ENCODE data around the gene CIZ1.

The CIZ1 gene

DNA sequence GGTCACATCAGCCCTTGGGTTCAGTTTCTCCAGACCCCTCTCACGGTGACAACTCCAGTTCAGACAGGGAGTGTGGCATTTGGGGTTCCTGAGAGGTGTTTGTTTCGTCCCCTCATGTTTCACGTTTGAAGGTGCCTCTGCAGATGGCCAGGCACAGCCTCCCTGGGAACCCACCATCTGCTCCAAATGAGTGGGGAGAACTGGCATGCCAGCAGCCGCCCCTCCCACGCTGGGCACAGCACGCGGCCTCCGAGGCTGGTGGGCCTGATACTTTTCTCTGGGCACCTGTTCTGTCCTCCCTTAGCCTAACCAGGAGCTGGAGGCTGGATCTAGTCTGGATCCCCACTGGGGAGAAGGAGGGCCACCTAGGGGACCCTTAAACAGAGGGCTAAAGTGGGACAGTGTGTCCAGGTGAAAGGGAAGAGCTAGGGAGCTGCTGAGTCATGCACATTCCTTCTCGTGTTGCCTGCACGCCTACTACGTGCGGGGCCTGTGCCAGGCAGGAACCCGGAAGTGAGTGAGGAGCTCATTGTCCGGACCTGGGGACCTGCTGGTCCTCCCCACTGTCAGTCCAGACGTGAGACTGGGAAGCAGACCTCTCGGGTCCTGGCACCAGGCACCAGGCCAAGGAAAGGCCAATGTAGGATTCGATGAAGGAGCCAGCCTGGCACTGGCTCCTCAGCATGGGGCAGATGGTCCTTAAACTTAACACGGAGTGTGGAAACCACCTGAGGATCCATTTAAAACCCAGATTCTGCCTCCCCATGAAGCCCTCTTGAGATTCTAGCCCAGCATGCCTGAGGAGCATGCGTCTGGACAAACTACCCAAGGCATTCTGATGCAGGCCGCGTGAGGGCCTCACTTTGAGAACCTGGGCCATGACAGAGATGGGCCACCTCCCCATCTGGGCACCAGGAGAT lies 23.5 kb upstream of the CIZ1 start:
- peak; percentile 5 for DNase-seq (ENCODE audit: low spot score)

DNA sequence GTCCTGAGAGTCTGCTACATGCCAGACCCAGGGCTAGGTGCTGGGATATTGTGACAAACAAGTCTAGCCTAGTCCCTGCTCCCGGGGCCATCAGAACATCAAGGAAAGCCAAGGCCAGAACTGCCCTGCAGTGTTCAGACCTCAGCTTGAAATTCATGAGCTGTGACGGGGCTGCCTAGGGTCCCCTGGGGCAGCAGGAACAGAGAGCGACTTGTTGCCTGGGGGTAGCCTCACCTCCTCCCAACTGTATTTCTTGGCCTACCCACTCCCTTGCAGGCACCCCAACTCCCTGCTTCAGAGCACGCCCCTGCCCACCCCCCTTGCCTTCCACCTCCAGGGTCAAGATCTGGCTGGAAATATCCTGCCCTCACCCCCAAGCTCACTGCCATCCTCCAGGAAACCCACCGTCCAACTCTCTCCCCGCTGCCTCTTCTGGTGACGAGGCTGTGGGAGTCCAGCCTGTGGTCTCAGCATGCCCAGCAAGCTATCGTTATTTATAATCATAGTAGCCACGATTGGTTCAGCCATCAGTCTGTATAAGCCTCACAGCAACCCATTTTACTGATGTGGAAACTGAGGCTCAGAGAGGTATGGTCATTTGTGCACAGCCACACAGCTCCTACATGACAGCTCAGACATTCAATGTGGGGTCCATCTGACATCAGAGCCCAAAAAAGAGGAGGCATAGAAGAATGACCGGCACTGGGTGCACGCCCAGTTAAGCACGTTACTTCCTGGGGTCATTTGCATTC lies 22.6 kb upstream of the CIZ1 start:
- DNase-seq (ENCODE audit: low spot score): no peak

DNA sequence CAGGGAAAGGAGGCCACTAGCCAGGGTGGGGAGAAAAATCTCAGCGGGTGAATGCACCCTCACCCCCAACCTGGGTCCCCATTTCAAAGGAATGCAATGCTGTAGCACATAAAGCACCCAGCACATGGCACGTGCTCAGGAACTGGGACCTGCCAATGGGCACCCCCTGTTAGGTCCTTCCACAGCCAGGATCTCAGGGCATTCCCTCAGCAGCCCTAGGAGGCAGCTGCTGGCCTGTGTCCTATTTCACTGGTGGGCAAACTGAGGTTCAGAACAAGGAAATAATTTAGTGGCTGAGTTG lies 20.6 kb upstream of the CIZ1 start:
- no peak for DNase-seq (ENCODE audit: low spot score)

DNA sequence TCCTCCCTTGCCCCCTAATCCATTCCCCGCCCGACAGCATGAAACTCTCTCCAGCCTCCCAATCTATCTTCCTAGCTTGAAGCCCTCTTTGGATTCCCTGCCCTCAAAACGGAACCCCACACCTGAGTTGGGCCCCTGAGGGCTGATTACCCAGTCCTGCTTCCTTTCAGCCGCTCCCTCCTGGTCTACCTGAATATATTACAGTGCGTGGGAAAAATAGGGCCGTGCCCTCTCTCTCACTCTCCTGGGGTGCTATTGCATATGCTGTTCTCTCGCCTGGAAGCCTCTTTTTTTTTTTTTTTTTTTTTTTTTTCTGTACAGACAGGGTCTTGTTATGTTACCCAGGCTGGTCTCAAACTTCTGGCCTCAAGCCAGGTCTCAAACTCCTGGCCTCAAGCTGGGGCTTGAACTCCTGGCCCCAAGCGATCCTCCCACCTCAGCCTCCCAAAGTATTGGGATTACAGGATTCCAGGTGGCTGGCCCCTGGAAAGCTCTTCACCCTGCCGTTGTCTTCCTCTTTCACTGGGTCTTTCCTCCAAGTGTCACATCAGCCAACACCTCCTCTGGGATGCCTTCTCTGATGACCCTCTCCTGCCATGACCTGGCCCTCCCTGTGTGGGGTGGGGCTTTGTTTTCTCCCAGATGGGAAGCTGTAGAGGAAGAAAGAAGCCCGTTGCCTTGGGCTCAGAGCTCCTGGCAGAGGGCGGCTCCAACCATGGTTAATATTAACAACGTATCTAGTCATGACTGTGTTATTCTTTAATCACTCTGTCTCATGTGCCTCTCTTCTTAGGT lies 20.0 kb upstream of the CIZ1 start:
- DNase-seq (ENCODE audit: low spot score): no peak

DNA sequence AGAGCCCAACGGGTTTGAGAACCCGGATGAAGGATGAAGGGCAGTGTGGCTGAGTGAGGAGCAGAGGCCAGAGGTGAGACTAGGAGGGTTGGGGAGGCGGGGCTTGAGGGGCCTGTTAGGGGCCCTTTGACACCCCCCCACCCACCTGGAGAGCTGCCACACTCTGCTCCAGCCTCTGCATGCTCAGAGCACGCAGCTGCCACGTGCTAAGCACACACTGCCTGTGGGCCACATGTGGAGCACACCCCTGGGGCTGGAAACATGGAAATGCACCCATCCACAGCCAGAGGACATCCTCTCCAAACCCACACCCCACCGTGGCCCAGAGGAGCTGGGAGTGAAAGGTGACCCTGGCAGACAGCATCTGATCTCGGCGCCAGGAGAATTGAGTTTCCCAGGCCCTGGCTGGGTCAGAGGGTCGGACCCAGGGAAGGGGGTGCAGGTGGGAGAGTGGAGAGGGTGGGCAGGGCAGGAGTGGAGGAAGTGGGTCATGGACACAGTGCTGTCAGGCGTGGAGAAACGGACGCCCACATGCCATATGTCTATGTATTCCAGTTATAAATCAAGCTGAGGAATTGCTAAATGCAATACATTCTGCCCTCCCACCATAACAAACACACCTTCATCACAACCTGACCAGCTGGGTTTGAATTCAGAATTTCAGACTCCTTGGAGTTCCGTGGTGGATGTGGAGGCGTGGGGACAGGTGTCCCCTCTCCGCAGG lies 17.7 kb upstream of the CIZ1 start:
- DNase-seq (ENCODE audit: low spot score): no peak

DNA sequence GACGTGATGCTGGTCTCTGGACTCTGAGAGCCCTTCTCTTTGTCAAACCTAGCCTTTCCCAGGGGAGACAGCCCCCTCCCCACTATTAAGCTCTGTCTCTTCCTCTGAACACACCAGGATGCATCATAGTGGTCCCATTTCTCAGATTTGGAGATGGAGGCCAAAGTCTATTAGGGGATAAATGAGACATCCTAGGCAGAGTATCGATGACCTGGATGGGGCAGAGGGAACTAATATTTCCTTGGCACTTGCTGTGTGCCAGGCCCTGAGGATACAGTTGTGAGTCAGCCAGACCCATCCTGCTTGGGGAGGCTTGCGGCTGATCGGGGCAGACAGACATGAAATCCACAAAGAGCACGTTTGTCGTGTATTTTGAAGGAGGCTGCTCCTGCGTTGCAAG lies 17.0 kb upstream of the CIZ1 start:
- no peak for DNase-seq (ENCODE audit: low spot score)

DNA sequence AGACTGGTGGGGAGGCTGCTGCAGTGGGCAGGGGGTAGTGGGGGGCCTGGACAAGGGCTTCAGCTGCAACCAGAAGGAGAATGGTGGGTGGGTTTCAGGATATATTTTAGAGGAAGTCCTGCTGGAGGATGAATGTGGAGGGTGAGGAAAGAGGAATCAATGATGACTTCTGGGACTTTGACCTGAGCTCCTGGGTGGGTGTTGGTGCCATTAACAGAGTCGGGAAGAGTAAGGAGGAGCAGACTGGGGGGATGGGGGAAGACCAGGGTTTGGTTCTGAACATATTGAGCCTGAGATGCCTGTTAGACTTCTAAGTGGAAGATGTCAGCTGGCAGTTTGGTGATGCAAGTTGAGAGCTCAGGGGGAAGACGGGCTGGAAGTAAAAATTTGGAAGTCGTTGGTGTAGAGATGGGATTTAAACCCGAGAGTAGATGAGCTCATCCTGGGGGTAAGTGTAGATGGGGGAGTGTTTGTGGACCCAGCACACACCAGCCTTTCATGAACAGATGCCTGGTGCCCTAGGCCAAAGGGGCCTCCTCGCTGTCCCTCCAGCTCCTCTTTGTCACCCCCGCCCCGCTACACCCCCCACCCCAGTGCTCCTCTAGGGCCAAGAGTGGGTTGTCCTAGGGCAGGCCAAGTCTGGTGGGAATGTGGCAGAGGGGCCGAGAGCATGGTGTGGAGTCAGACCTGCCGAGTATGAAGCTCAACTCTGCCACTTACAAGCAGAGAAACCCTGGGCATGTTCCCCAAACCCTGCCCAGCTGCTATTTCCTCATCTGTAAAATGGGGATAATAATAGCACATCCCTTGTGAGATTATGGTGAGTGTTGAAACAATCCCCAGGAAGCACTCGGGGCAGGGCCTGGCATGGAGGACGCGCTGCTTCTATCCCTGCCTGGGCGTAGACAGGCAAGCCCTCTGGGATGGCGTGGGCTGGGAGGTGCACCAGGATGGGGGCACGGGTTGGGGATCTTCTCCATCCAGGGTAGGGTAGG lies 15.8 kb upstream of the CIZ1 start:
- no peak for DNase-seq (ENCODE audit: low spot score)

DNA sequence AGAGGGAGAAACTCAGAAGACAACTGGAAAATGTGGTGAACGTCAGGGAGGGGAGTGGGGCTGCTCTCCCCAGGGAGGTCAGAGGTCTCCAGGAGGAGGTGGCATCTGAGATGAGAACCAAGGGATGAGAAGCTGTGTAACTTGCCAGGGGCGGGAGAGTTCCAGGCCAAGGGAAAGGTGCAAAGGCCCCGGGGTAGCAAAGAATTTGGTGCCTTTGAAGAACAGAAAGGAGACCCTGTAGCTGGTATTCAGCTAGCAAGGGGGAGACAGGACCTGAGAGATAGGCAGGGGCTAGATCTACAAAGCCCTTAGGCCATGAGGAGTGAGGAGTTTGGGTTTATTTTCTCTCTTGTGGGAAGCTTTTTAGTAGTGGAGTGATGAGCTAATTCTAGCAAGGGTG lies 15.1 kb upstream of the CIZ1 start:
- no peak for DNase-seq (ENCODE audit: low spot score)

DNA sequence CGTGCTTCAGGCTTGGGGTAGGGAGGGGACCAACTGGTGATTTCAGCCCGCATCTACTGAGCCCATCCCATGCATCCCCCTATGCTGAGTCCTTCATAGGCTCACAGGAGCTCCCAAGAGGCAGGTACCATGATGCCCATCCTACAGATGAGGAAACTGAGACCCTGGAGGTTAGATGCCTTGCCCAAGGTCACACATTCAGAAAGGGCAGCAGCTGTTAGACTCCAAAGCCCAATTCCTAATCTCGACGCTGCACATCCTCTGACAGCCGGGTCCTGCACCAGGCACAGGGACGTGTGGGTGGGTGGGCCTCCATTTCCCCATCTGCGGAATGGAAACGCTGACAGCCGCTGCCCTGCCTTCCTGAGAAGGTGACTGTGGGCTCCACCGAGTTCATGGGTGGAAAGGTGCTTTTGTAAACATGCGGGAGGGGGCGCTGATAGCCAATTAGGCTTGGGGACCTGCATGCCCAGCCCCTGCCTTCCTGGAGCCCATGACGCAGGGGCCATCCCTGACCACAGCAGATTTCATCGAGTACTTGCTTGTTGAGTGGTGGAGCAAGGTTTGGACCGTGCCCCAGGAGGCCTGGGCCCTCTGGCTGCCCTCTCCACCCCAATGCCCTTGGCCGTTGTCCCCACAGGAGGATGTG lies 14.0 kb upstream of the CIZ1 start:
- DNase-seq (ENCODE audit: low spot score): no peak

DNA sequence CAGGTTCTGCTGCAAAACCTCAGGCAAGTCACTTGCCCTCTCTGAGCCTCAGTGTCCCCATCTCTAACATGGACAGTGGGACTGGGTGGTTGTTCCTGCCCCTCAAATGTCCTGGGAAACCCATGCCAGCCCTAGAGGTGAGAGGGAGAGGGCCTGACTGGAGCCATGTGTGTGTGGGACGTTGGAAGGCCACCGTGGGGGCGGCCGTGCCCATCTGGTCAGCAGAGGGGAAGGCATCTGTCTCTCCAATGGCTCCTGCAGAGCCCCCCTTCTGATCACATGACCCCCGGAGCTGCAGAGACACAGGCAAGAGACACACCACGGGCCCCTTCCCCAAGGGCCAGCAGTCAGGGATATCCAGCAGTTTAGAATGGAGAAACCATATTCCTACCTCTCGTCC lies 13.5 kb upstream of the CIZ1 start:
- no peak for DNase-seq (ENCODE audit: low spot score)

DNA sequence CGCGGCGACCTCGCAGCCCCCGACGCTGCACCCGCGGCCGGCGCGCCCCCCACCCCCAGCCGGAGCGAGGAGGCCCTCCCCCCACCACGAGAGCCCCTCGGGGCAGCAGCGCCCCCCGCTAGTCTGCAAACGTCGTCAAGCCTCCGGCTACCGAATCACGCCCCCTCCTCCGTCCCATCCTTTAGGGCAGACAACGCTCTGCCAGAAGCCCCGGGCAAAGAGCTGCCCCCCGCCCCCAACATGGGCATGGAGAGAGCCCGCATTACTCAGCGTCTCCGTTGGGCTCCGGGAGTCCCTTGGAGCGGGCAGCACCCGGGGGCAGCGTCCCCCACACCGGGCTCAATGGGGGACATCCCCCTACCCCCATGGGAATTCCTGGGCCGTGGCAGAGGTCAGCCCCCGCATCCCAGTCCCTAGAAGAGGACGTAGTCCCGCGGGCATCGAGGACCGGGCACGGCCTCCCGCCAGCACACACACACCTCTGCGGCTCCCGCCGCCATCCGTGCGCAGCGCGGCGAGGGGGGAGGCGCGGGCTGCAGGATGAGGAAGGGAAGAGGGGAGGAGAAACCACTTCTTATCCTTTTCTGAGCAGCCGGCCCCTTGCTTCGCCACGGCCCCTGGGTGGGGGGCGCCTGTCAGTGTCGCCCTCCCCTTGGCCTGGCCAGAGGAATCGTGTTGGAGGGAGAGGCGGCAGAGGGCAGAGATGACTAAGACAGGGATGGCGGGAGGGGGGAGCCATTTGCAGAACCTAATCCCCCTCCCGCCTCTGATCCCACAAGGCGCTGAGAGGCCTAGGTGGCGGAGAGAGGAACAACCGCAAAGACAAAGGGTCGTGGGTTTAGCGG lies 12.6 kb upstream of the CIZ1 start:
- DNase-seq (ENCODE audit: low spot score): peak; percentile 80

DNA sequence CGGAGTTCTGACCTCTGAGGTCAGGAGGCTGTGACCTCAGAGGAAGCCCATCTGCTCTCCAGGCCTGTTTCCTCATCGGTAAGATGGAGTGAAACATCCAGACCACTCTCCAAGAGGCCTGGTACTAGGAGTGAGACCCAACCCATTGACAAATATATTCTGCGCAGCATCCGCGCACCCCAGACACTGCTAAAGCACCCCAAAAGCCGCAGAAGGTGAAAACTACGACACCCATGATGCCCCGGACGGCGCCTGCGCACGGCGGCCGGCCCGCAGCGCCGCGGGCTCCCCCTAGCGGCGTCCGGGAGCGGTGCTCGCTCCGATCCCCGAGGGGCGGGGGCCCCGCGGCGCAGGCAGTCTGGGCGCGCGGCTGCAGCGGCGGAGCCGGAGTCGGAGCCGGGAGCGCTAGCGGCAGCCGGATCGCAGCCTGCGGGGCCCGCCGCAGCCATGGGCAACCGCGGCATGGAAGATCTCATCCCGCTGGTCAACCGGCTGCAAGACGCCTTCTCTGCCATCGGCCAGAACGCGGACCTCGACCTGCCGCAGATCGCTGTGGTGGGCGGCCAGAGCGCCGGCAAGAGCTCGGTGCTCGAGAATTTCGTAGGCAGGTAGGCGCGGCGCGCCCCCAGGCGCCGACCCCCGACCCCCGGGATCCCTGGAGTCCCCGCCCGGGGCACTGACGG lies 11.8 kb upstream of the CIZ1 start, which contains the start of gene DNM1:
DNM1 (plus strand) TSS at position 356 of the 683 bp plus-strand sequence; CDS start at position 448, 92 bp downstream.
- DNase-seq (ENCODE audit: low spot score): peak; percentile 99

DNA sequence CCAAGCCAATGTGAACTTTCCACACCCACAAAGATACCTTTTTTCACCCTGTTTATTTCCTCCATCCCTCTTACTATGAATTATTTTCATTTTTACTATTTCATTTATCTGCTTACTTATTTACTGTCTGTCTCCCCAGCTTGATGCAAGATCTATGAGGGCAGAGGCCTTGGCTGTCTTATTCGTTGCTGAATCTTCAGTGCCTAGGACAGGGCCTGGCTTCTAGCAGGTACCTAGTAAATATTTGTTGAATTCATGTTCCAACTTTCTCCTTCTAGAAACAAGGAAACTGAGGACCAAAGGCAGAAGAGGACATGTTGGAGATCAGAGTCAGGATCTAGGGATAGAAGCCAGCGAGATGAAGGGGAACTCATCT lies 11.3 kb upstream of the CIZ1 start:
- DNase-seq (ENCODE audit: low spot score): no peak

DNA sequence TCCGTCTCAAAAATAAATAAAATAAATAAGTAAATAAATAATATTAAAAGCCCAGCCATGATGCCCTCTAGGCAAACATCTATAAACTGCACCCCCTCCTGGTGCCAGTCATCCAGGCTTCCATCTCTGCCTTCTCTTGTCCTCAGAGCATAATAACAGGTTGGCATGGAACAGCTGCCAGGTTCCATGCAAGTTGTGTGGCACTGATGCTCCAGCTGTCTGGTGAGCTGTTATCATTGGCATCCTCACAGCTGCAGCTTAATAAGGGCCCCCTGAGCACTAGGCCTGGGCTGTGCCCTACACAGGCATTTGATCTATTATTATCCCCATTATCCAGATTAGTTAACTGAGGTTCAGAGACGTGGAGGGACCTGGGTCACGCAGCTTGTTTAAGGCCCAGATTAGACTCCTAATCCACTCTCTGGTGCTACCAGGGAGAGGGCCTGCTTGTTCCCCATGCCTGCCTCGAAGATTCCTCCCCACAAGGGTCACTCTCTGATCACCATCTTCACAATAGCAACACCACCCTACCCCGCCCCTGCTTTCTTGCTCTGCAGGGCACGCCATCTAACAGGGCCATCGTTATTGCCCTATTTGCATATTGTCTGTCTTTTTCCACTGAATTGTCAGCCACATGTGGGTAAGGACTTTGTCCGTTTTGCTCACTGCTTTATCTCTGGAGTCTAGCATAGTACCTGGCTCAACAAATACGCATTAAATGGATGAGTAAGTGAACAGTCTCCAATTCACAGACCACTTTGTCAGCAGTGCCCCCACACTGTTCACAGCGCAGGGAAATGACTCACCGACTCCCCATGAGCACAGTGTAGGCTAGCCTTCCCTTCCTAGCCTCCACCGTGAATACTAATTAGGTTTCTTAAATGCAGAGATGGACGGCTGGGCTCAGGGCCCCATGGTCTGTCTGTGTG lies 10.3 kb upstream of the CIZ1 start:
- no peak for DNase-seq (ENCODE audit: low spot score)

DNA sequence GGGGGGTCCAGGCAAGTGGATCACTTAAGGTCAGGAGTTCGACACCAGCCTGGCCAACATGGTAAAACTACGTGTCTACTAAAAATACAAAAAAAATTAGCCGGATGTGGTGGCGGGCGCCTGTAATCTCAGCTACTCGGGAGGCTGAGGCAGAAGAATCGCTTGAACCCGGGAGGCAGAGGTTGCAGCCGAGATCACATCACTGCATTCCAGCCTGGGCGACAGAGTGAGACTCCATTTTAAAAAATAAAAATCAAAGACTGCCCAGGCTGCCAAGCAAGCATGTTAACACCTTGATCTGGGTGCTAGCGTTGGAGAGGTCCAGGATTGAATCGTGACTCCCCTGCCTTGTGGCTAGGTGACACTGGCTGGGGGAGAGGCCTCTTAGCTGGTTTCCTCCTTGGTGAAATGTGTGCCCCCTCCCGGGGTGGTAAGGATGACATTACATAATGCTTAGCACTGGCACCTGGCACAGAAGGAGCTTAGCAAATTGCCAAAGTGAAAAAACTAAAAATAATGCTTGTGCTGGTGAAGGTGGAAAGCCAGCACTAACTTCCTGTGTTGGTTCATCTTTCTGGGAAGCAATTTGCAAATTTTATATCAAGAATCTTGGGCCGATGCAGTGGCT lies 2.2 kb upstream of the CIZ1 start:
- DNase-seq (ENCODE audit: low spot score): no peak

DNA sequence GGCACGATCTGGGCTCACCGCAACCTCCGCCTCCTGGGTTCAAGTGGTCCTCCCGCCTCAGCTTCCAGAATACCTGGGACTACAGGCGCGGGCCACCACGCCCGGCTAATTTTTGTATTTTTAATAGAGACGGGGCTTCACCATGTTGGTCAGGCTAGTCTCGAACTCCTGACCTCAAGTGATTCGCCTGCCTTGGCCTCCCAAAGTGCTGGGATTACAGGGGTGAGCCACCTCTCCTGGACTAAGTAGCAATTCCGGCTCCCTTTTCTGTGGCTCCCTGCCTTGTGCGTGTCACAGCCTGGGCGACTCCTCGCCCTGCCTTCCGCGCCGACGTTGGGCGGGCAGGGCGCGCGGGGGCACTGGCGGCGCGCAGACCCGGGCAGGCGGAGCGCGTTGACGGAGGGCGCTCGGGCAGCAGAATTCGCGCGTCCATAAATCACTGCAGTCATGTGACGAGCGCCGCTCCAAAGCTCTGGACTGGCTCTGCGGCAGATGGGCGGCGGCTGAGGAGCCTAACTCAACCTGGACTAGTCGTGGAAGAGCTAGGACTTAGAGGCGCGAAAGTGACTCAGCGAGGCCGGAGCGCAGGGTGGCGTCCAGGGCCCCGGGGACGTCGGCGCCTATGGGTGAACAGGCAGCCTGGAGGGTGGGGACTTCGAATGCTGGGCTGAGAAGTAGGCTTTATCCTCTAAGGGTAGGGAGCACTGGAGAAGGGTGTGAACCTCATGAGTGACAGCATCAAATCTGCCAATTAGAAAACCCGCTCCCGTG lies 1.4 kb upstream of the CIZ1 start:
- peak; percentile 59 for DNase-seq (ENCODE audit: low spot score)

Measured in iPS-NIHi11 (cell line).